ENCODE measurements around the gene PWWP2B.

The PWWP2B gene

DNA sequence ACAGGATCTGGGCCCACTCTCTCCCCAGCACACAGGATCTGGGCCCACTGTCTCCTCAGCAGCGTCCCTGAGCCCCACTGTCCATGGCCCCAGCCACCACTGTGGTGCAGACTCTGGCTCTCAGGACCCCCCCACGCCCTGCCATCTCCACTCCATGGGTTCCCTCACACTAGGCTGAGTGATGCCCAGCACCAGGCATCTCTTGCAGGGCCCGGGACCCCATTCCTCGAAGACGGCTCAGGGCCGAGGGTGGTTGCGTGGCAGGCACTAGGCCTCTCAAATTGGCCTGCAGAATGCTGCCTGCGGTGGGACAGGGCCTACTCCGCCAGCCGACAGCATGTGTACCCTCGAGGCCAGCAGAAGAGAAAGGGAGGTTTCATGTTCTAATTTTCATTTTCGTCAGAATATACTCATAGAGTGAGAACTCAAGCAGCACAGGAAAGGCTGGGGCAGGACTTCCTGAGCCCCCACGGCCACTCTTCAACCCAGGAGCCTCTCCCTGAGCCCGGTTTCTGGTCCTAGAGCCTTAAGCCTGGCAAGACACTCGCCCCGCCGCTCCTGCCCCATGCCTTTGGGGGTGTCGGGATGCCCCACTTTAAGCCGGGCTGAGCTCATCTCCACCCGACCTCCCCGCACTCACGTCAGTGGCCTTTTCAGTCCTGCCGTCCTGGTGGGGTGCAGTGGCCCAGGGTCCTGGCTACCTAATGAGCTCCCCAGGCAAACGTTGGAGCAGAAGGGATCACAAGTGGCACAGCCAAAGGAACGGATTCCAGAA, 44.0 kb downstream of the PWWP2B start:
- no peak for DNase-seq (ENCODE audit: extremely low read depth, low read depth)
- TF ChIP-seq, protein P1, sequence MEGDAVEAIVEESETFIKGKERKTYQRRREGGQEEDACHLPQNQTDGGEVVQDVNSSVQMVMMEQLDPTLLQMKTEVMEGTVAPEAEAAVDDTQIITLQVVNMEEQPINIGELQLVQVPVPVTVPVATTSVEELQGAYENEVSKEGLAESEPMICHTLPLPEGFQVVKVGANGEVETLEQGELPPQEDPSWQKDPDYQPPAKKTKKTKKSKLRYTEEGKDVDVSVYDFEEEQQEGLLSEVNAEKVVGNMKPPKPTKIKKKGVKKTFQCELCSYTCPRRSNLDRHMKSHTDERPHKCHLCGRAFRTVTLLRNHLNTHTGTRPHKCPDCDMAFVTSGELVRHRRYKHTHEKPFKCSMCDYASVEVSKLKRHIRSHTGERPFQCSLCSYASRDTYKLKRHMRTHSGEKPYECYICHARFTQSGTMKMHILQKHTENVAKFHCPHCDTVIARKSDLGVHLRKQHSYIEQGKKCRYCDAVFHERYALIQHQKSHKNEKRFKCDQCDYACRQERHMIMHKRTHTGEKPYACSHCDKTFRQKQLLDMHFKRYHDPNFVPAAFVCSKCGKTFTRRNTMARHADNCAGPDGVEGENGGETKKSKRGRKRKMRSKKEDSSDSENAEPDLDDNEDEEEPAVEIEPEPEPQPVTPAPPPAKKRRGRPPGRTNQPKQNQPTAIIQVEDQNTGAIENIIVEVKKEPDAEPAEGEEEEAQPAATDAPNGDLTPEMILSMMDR (IDR thresholded peaks at IDR 0.05; ENCODE audit: low read depth, low read length), result no peak

DNA sequence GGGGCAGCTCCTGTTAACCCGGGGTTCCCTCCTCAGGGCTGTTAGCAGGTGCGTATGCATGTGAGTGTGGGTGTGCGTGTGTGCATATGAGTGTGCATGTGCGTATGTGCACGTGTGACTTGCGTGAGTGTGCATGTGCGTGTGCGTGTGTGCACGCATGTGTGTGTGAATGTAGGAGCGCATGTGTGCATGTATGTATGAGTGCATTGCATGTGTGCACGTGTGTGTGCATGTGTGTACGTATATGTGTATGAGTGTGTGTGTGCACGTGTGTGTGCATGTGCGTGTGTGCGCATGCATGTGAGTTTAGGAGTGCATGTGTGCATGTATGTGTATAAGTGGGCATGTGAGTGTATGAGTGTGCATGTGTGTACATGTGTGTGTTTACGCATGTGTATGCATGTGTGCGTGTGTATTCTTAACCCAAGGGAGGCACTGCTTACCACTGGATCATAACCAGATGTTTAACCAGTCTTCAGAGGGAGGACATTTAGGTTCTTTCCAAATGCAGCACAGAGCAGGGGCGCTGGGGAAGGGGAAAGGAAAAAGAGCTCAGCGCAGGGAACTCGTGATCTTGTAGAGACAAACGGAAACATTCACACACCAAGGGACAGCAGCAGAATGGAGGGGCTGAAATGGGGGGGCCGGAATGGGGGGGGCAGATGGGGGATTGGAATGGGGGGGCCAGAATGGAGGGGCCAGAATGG, 45.0 kb downstream of the PWWP2B start:
- DNase-seq (ENCODE audit: extremely low read depth, low read depth), result no peak

DNA sequence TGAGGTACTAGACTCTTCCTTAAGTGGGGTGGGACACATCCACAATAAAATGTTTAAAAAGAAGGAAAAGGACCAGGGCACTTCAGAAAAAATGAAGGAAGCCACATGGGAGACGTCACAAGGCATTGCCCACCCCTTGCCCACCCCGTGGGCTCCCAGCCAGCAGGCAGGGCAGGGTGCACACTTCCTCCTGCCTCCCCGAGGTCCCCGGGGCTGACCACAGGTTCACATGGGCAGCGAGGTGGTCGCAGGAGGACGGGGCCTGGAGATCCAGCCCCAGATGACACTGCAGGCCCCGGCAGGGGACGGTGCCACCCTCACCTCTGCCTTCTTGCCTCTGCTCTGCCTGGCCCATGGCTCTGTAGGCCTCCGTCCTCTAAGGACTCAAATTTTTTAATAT, 45.6 kb downstream of the PWWP2B start:
- TF ChIP-seq, protein P1 (IDR thresholded peaks at IDR 0.05; ENCODE audit: low read depth, low read length), result no peak
- DNase-seq (ENCODE audit: extremely low read depth, low read depth), result no peak

More for the DNA sequence above, 45.0 kb downstream of the PWWP2B start:
- TF ChIP-seq, protein P1 (IDR thresholded peaks at IDR 0.05; ENCODE audit: low read depth, low read length), result no peak

DNA sequence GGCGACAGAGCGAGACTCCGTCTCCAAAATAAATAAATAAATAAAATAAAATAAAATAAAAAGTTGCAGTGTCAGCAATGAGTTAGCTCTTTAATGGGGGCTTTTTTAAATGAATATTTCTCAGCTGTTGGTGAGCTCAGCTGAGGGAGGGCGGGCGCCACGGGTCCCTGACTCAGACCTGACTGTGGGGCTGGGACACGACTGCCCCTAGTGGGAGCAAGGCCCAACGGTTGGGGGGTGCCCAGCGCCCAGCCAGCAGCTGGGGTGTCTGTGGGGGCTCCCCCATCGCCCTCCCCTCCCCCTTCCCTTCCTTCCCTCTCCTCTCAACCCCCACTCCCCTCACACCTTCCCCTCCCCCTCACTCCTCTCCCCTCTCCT, 46.6 kb downstream of the PWWP2B start:
- TF ChIP-seq, protein P1 (IDR thresholded peaks at IDR 0.05; ENCODE audit: low read depth, low read length), result peak; percentile 36
- no peak for DNase-seq (ENCODE audit: extremely low read depth, low read depth)

DNA sequence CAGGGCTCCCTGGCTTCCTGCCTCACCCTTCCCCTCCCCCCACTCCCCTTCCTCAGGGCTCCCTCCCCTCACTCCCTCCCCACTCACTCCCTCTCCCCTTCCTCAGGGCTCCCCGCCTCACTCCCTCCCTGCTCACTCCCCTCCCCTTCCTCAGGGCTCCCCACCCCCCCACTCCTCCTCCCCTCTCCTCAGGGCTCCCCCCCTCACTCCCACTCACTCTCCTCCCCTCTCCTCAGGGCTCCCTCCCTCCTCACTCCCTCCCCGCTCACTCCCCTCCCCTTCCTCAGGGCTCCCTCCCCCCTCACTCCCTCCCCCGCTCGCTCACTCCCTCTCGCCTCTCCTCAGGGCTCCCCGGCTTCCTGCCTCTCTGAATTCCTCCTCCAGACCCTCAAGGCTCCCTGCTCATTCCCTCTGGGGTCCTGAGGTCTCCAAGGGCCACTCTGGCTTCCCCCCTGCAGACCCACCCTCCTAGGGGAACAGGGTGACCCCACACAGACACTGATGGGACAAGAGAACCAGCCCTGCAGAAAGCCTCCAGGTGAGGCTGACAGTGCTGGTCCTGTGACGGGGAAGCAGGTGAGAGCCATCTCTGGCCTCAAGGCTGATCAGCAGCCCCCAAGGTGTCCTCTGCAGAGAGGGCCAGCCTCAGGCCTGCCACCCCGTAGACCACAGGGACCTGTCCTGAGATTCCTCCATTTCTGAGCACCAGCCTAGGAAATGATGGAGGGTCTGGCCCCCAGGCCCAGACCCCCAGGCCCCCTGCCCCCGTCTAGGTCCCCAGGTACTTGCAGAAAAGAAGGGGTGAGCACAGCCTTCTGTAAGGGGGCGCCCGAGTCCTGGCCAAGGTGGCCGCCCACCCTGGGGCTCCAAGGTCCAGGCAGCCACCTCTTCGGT, 47.2 kb downstream of the PWWP2B start:
- TF ChIP-seq, protein P1 (IDR thresholded peaks at IDR 0.05; ENCODE audit: low read depth, low read length), result no peak
- no peak for DNase-seq (ENCODE audit: extremely low read depth, low read depth)

DNA sequence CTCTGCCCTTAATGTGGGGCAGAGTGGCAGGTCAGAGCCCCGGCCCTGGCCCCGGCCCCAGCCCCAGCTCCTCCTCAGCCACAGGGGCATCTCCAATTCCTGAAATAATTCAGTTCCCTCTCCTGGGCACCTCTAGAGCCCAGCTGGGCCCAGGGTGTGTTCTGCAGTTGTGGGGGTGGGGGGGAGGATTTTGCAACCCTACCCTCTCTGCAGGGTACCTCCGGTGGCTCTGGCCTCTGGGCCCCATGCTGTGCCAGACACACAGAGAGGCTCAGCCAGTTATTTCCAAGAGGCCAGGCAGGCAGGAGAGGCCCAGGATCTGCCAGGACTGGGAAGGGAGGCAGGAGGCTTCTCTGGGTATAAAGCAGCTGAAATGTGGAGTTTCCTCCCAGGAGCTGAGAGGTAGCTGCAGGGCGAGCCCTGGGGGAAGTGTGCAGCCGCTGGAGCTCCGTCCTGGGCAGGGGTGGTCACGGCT, 47.9 kb downstream of the PWWP2B start:
- DNase-seq (ENCODE audit: extremely low read depth, low read depth), result no peak
- TF ChIP-seq, protein P1 (IDR thresholded peaks at IDR 0.05; ENCODE audit: low read depth, low read length), result no peak

Measured in AG09319 (cell line).